ENCODE results near the gene SLC6A3. TPM values are rescaled to one million over a fixed set of nuclear protein-coding genes. Genes with fewer than 3 reads are reported as not detected.
"Not testable (repeated sequence)": the region's sequence is repeated elsewhere in the genome, so short reads cannot be mapped to it uniquely, and the experiment has no call there.

SLC6A3 gene
- polyA plus RNA-seq, 5 donors: 1.3 to 4.4 (median 3.0) TPM

DNA sequence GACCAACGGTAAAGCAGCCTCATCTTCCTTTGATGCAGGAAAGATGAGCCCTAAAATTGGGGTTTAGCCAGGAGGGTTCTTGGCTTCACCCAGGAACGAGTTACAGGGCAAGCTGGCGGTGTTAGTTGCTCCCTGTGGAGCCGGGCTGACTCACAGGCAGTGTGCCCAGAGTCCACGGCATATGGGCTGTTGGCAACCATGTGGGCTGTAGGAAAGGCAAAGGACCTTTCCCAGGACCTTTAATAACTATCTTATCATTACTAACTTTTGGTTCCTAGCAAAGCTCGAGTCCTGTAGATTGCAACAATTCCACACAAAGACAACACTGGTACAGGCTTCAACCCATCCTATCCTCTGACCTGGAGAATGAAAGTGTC, 70.6 kb downstream of the SLC6A3 start:
- DNase-seq: no peak

DNA sequence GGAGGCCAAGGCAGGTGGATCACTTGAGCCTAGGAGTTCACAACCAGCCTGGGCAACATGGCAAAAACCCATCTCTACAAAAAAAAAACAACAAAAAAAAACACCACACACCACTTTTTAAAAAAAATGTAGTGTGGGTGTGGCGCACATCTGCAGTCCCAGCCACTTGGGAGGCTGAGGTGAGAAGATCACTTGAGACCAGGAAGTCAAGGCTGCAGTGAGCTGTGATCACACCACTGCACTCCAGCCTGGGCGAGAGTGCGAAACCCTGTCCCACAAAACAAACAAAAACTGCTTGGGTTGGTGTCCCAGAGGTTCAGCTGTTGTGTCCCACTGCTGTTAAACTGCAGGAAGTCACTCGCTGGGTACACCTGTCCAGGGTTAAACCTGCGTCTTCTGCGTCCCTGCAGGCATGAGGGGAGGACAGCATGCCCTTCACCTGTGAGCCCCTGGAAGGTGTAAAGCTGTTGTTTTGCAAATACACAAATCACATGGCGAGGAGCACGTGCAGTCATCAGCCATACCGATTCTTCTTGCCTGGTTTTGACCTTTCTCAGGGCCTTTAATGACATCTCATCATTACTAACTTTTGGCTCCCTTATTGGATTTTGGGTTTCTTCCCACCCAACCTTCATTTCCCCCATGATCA, 71.1 kb downstream of the SLC6A3 start:
- no peak for DNase-seq

DNA sequence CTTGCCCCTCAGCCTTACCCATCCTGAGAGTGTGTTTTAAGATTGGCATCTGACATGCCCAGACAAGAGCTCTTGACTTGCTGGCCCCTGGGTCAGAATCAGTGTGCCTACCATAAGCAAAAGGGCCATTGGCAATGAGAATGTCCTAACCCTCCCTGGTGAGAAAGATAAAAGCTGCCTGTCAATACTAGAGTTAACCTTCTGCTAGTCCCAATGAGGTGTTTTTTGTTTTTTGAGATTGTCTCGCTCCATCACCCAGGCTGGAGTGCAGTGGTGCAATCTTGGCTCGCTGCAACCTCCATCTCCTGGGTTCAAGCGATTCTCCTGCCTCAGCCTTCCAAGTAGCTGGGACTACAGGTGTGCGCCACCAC, 73.3 kb downstream of the SLC6A3 start:
- not testable (repeated sequence) for DNase-seq

DNA sequence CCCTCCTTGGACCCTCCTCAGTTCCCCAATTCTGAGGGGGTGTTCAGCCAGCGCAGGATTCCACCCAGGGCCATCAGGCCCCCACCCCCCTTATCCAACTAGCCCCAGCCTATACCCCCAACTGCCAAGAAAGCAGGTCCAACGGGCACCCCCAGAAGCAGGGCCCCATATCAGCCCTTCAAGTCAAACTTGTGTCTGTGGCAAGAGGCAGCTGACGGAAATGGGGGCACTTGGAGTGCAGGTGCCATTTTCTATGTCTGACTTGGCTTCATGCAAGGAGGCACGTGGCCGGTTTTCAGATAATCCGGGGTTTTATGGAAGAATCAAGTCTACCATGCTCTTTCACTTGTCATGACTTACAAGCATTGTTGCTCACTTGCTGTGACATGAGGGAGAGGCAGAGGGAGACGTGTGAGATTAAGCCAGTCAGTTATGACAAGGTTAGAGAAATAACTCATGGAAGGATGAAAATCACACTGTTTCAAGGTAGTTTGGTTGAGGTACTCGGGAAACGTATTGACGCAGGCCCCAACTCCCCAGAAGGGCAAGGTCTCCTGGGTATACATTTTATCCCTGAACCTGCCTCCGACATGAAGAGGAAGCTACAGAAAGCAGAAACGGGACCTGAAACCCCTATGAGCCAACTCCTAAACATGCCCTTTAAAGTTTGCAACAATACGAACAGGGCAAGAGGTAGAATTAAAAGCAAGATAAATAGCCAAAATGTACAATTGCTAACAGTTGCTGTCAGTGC, 73.8 kb downstream of the SLC6A3 start:
- no peak for DNase-seq

DNA sequence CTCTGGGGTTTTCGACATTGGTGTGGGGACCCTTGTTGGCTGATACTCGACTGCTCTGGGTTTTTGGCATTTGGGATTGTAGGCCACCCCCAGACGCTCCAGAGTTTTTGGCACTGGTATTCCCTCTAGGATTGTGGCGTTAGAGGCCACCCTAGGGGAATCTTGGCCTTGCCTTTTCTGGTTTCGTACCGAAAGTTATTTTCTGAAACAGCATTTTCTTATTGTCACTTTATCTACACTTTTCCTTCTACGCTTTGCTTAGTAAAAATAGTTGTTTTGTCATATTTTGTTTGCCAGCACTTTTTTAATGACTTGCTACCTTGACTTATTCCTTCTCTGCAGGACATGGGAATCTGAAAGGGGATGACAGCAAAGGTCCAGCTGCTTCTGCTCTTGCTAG, 75.2 kb downstream of the SLC6A3 start:
- DNase-seq: peak; percentile 71 to 73

DNA sequence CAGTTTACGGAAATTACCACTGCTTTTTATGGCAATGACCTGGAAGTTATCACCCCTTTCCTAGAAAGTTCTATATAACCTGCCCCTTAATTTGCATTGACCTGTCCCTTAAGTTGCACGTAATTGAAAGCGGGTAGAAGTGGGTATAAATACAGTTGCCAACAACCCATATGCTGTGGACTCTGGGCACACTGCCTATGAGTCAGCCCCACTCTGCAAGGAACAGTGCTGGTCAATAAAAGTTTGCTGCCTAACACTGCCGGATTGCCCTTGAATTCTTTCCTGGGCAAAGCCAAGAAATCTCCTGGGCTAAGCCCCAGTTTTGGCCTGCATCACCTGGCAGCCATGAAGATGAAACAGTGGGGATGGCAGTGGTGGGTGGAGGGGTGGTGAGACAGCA, 76.5 kb downstream of the SLC6A3 start:
- no peak for DNase-seq

DNA sequence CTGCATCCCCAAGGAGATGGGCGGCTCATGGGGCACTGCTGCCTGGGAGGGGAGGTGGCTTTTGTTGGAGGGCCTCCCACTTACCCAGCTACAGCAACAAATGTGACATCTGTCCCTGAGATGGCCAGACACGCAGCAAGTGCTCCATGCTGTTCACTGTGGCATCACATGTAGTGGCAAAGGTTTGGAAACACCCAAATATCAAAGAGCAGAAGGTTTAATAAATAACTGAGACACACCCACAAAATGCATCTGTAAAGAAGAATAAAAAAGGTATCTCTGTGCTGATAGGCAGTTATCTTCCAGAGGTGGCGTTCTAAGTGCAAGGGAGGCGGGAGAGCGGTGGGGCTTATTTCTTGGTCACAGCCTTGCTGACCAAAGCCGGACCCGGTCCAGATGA, 77.0 kb downstream of the SLC6A3 start:
- no peak for DNase-seq

DNA sequence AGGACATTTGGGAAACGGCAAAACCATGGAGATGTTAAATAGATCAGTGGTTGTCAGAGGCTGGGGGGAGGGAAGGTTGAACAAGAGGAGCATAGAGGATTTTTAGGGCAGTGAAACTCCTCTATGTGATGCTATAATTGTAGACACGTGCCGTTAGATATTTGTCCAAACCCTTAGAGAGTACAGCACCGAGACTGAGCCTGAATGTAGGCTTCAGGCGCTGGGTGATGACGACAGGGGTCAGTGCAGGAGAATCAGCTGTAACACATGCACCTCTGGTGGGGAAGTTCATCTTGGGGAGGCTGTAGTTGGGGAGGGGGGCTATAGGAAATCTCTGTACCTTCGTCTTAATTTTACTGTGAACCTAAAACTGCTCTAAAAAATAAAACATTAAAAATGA, 78.1 kb downstream of the SLC6A3 start:
- no peak for DNase-seq

DNA sequence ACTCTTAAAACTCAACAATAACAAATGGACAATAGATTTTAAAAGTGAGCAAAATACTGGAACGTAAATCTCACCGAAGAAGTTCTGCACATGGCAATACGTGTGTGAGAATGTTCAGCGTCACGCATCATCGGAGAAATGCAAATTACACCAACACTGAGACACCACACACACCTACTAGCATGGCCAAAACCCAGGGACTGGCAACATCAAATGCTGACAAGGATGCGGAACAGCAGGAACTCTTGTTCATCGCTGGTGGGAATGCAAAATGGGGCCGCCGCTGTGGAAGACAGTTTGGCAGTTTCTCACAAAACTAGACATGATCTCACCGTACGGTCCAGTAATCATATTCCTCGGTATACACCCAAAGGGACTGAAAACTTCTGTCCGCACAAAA, 78.7 kb downstream of the SLC6A3 start:
- no peak for DNase-seq

DNA sequence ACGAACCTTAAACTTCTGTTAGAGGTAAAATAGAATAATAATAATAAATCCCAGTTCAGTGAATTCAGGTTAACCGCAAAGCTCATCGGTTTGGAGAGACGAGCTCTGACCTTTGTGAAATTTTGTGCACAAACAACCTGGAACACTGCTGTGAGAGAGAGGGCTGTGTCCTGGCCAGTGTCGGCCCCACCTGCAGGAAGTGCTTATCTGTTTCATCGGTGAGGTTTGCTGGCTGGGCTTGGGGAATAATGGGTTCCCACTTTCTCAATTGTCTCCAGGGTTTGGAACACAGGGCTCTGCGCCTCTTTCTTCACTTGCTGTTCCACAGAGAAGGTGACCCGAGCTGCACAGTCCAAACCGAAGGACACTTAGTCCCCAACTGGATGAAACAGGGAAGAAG, 81.0 kb downstream of the SLC6A3 start:
- DNase-seq: no peak

DNA sequence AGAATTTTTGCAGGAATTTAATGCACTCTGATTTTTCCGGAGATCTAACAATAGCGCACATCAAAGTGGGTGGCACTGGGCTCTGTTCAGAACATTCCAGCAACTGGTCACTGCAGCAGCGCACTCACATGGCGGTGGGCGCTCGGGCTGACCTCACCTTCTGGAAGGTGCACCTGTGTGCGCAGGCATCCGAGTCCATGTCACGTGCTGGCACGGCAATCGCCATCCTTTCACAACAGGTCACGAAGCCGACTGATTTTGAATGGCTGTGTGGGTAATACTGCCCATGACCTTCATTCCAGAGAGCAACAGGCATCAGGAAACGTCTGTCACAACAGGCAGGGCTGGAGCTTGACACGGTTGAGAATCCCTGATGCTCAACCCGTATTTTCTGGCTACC, 81.7 kb downstream of the SLC6A3 start:
- no peak for DNase-seq

DNA sequence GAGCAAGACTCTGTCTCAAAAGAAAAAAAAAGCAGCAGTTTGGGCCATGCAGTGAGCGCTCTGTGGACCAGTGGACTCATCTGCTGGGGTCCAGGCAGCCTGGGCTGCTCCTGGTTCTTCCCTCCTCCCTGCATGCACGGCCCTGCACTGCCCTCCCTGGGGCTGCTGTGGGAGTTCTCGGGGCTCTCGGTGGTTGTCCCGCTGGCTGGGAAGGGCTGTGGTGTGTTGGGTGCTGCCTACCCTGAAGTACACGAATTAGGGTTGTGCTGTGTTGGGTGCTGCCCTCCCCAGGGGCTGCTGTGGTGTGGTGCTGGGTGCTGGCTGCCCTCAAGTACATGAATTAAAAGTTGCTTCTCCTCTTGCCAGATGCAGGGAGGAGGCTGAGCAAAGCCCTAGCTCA, 82.1 kb downstream of the SLC6A3 start:
- no peak for DNase-seq

DNA sequence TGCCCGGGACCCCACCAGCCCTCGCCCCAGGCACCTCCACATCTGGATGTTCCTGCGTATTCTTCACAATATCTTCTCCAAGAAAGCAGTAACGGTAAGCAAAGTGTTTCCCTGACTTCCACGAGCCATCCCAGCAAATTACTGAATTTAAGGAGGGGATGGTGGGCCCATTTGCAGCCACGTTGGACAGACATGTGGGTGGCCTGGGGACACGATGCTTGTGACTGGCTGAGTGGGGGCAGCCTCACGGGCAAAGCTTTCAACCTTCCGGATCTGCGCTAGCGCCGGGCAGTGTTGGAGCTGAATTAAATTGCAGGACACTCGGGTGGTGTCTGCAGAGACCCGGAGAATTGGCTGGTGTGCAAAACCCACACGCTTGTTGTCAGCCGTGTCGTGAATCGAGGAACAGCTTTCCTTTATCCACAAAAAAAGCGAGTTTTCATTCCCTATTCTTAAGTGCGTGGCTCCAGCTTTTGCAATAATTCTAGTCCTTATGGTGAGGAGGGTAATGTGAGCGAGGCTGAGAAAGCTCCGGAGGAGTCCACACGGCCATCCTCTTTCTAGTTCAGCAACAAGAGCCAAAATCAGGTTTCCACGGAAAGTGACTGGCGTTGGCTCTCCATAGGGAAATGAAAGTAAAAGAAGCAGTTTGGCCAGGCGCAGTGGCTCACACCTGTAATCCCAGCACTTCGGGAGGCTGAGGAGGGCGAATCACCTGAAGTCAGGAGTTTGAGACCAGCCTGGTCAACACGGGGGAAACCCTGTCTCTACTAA, 82.8 kb downstream of the SLC6A3 start:
- no peak for DNase-seq

DNA sequence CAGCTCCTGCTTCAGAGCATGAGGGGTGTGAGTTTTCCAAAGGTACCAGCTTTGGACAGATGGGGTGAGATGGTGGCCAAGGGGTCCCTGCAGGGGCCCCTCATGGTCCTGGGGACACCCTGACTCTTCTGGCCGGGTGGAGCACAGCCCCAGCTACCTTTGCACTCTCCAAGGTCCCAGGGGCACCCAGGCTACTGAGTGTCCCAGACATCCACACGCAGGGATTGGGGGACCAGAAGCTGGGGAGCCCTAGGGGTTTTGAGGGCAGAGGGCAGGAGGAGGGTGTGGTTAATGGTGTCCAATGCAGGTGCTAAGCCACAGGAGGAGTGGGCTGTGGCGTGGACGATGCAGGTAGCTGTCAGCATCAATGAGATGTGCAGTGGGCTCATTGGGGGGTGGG, 84.4 kb downstream of the SLC6A3 start:
- DNase-seq: no peak

DNA sequence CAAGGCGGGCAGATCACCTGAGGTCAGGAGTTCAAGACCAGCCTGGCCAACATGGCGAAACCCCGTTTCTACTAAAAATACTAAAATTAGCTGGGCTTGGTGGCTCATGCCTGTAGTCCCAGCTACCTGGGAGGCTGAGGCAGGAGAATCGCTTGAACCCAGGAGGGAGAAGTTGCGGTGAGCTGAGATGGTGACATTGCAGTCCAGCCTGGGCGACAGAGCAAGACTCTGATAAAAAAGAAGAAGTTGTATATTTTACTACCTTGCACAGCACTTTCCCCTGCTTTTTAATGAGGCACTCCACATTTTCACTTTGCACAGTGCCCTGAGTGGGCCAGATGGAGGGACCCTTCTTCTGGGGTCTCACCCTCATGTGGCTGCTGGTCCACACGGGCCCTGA, 84.9 kb downstream of the SLC6A3 start:
- not testable (repeated sequence) for DNase-seq

DNA sequence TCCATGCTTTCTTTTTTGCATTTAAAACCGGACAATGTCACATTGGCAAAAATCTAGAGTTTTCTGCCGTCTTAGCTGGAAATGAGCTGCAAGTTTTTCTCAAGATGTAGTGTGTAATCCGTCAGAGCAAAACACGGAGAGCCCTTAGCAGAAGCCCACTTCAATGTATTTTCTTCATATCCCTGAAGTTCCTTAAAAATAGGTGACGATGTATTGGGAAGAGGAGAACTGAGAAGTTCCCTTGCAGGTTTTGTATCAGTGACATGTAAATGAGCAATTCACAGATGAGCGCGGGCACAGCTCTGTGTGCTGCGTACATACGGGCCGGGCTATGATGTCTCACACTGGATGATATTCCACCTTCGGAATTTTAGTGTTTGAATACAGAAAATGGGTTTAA, 85.5 kb downstream of the SLC6A3 start:
- no peak for DNase-seq

DNA sequence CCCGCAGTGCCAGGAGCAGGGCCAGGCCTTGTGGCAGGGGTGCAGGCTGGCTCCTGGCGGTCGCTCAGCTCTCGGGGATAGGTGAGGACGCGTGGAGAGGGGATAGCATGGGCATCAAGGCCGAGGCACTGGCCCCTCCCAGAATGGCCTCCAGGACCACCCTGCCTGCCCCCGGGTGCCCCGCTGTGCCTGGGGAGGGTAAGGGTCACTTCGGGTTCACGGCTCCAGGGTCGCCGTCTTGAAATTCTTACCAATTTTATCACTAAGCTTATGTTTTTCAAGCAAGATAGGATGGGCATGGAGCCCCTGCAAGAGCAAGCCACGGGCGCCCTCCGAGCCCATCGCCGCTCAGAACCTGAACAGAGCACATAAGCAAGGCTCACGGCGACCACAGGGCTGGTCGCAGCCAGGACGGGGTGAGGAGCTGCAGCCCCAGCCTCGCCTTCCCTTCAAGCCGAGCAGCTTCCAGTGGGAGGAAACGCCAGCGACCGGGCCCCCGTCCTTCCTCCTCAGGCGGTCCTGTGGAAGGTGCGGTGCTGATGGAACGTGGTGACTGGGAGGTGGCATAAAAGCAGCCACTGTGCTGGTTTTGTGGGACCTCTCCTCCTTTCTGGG, 86.1 kb downstream of the SLC6A3 start:
- no peak for DNase-seq

DNA sequence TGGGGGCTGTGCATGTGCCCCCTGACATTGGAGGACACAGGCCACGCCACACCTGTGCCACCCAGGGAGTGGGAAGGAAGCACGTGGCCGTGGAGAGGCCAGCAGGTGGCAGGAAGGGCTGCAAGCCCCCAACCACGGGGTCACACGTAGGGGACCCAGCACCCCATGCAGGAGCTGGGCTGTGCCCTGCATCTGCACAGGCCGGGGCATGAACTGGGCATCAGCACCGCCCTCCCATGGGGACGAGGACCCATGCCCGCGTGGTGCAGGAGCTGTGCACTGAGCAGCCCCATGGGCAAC, 86.6 kb downstream of the SLC6A3 start:
- DNase-seq: no peak

DNA sequence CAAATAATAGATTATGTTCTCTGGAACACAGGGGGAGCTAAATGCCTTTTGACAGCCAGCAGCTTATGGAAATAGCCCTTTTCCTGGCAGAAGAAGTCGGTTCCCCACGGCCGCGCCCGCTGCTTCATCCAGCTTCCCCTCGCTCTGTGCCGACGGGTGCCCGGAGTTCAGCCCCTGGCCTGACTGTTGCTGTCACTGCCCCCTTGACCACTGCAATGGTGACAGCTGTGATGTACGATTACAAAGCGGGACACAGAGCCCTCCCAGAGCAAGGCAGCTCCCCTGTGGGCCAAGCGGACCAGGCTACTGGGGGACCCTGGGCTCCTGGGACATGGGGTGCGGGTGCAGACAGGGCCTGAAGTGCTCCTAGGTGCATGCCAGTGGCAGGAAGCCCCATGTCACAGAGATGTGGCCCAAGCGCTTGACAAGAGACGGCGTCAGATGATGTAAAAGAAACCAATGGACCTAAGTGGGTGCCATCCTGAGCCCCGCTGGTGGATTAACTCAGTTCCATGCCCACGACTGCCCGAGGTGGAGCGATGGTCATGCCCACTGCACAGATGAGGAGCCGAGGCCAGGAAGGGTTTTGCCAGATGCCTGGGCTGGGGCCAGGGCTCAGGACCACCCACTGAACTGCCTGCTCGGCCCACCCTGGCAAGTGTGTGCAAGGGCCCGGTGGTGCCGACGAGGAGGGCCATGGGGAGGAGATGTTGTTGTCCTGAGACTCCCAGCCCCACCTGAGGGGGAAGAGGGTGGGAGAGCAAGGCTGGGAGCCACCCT, 87.1 kb downstream of the SLC6A3 start:
- DNase-seq: no peak

DNA sequence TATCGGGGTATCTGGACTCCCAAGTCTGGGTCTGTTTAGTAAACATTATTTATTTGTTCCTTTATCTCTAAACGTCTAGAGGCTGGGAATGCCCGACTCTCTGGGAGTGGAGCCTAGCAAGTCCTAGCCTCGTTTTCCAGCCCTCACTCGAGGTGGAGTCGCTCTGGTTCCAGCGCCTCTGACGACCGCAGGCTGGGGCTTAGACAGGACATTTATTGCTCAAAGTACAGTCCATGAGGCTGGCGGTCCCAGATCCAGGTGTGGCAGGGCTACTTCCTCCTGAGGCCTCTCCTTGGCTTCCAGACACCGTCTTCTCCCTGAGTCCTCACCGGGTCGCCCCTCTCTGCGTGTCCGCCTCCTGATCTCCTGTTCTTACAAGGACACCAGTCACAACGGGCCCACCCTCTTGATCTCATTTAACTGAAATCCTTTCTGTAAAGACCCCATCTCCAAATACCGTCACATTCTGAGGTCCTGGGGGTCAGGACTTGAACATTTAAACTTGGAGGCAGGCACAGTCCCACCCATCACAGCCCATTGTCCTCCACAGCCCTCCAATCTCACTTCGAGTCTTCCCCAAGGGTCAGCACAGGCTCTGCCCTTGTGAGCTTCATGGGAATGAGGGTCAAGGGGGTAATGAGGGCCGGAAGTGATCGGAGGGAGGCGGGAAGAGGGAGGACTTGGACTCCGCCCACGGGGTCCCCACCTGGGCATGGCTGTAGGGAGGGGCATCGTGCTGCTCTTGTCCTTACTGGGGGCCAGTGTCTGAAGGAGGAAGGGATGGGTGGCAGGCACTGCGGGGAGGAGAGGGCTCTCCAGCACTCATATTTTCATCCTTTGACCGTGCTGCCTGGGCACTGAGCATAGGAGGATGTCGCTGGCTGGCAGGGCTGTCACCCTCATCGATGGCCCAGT, 88.1 kb downstream of the SLC6A3 start:
- no peak for DNase-seq

DNA sequence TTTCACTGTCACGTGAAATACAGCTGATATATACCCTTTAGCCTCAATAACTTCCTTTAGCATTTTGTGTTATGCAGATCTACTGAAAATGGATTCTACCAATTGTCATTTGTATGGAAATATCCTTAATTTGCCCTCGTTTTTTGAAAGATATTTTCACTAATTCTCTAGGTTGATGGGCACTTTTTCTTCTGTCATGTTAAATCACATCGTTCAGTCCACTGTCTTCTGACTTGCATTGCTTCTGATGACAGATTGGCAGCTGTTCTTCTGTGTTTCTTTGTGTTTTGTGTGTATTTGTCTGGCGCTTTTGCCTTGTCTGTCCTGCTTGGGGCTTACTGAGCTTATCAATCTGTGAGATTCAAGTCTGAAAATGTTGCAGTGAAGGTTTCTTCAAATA, 90.7 kb downstream of the SLC6A3 start:
- no peak for DNase-seq
